ENCODE measurements around the gene ABCA7.

GRCh38 chr19:1057176-1057855 lies 17.4 kb downstream of the ABCA7 start:
- TF ChIP-seq CTCF (IDR thresholded peaks at IDR 0.05; ENCODE audit: poor library complexity), result no peak
- no peak for TF ChIP-seq EZH2 (IDR thresholded peaks at IDR 0.05; ENCODE audit: borderline replicate concordance)

All from hepatocyte (in vitro differentiated cells).